ENCODE results near the gene SLCO2B1.

The SLCO2B1 gene

GRCh38 chr11:75245356-75246005 is 94.6 kb downstream of the SLCO2B1 start:
- H3K4me3 ChIP-seq (ENCODE audit: low read depth, low read length) = no peak overlapping the region
- no peaks in the 10 kb centered on the region for H3K36me3 ChIP-seq
- DNase-seq = peak; percentile 4
- peaks cover 12% of the 10 kb centered on the region for H3K4me1 ChIP-seq
- no peaks in the 10 kb centered on the region for H3K9me3 ChIP-seq
- TF ChIP-seq CTCF (IDR thresholded peaks at IDR 0.05; ENCODE audit: low read depth, low read length) = peak; percentile 33
- H3K27me3 ChIP-seq = peaks cover 6% of the 10 kb centered on the region

GRCh38 chr11:75246006-75246670 is 95.2 kb downstream of the SLCO2B1 start:
- Histone ChIP-seq H3K27me3 (peaks cover 6% of the 10 kb centered on the region), H3K36me3 (no peaks in the 10 kb centered on the region), H3K9me3 (no peaks in the 10 kb centered on the region), H3K4me3 (ENCODE audit: low read depth, low read length) (no peak overlapping the region), H3K4me1 (peaks cover 12% of the 10 kb centered on the region)
- TF ChIP-seq CTCF (IDR thresholded peaks at IDR 0.05; ENCODE audit: low read depth, low read length) = no peak
- DNase-seq = peak; percentile 2

GRCh38 chr11:75246671-75247350 is 95.9 kb downstream of the SLCO2B1 start:
- Histone ChIP-seq H3K36me3 (no peaks in the 10 kb centered on the region), H3K27me3 (peaks cover 2% of the 10 kb centered on the region), H3K9me3 (no peaks in the 10 kb centered on the region), H3K4me1 (peaks cover 12% of the 10 kb centered on the region), H3K4me3 (ENCODE audit: low read depth, low read length) (no peak overlapping the region)
- no peak for TF ChIP-seq CTCF (IDR thresholded peaks at IDR 0.05; ENCODE audit: low read depth, low read length)
- peak; percentile 31 for DNase-seq

- no peak for TF ChIP-seq CTCF (IDR thresholded peaks at IDR 0.05; ENCODE audit: low read depth, low read length)
- Histone ChIP-seq H3K4me1 (peaks cover 12% of the 10 kb centered on the region), H3K27me3 (no peaks in the 10 kb centered on the region), H3K9me3 (no peaks in the 10 kb centered on the region), H3K36me3 (no peaks in the 10 kb centered on the region), H3K4me3 (ENCODE audit: low read depth, low read length) (no peak overlapping the region)
- DNase-seq = no peak
Observed at GRCh38 chr11:75248924-75249256, 98.0 kb downstream of the SLCO2B1 start.

GRCh38 chr11:75249704-75250103 is 98.8 kb downstream of the SLCO2B1 start:
- Histone ChIP-seq H3K4me3 (ENCODE audit: low read depth, low read length) (no peak overlapping the region), H3K9me3 (no peaks in the 10 kb centered on the region), H3K36me3 (no peaks in the 10 kb centered on the region), H3K27me3 (no peaks in the 10 kb centered on the region), H3K4me1 (peaks cover 12% of the 10 kb centered on the region)
- DNase-seq = peak; percentile 0
- TF ChIP-seq CTCF (IDR thresholded peaks at IDR 0.05; ENCODE audit: low read depth, low read length) = no peak

GRCh38 chr11:75254326-75254725 is 103.4 kb downstream of the SLCO2B1 start:
- no peak for DNase-seq
- no peak overlapping the region for H3K4me3 ChIP-seq (ENCODE audit: low read depth, low read length)
- no peaks in the 10 kb centered on the region for H3K9me3 ChIP-seq
- no peaks in the 10 kb centered on the region for H3K36me3 ChIP-seq
- H3K4me1 ChIP-seq = no peaks in the 10 kb centered on the region
- TF ChIP-seq CTCF (IDR thresholded peaks at IDR 0.05; ENCODE audit: low read depth, low read length) = no peak
- H3K27me3 ChIP-seq = no peaks in the 10 kb centered on the region
